OCI-LY7 (cell line): ENCODE results near the gene SLC25A25.

ENCODE experiments used
- EZH2phosphoT487 ChIP-seq: fragments of 200-600 bp; sonication (generic); IDR thresholded peaks from 2 replicates; pipeline ENCODE4 v1.6.1; 2018; ENCODE audit warnings: low read depth, borderline replicate concordance, mild to moderate bottlenecking, mixed run types, antibody characterized with exemption, low read length, moderate library complexity, mixed read lengths
- TF ChIP-seq, protein P1 (sequence below): fragments of 200-600 bp; sonication (generic); conservative IDR thresholded peaks from 2 replicates; pipeline ENCODE4 v1.5.1; 2014; ENCODE audit warnings: mild to moderate bottlenecking, antibody characterized with exemption, low read length, moderate library complexity, mixed read lengths

- TF ChIP-seq, protein P1, sequence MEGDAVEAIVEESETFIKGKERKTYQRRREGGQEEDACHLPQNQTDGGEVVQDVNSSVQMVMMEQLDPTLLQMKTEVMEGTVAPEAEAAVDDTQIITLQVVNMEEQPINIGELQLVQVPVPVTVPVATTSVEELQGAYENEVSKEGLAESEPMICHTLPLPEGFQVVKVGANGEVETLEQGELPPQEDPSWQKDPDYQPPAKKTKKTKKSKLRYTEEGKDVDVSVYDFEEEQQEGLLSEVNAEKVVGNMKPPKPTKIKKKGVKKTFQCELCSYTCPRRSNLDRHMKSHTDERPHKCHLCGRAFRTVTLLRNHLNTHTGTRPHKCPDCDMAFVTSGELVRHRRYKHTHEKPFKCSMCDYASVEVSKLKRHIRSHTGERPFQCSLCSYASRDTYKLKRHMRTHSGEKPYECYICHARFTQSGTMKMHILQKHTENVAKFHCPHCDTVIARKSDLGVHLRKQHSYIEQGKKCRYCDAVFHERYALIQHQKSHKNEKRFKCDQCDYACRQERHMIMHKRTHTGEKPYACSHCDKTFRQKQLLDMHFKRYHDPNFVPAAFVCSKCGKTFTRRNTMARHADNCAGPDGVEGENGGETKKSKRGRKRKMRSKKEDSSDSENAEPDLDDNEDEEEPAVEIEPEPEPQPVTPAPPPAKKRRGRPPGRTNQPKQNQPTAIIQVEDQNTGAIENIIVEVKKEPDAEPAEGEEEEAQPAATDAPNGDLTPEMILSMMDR = no peak
- no peak for TF ChIP-seq EZH2phosphoT487
Measured at GRCh38 chr9:128057724-128058409, 10.2 kb upstream of the SLC25A25 start.
